ENCODE measurements around the gene EIF2AK2. TPM values are rescaled to one million over a fixed set of nuclear protein-coding genes. Genes with fewer than 3 reads are reported as not detected.

Gene EIF2AK2
- total RNA-seq, 6 experiments from 2014 or later = 10.2 to 19.0 (median 13.3) TPM

GRCh38 chr2:37149626-37150322, 7.0 kb downstream of the EIF2AK2 start:
- TF ChIP-seq CTCF (IDR thresholded peaks at IDR 0.05) (no peak), POLR2A (IDR thresholded peaks at IDR 0.05) (no peak)
- Histone ChIP-seq H3K36me3 (peaks cover 0 to 24% (median 11%) of the 10 kb centered on the region in 4 donors), H3K27ac (no peak overlapping the region), H3K4me1 (peaks cover 0 to 6% (median 3%) of the 10 kb centered on the region in 4 donors), H3K9me3 (no peaks in the 10 kb centered on the region), H3K27me3 (no peaks in the 10 kb centered on the region), H3K4me3 (no peak overlapping the region)
- intact Hi-C loops (cut with DNase I) = no loop called here
- ATAC-seq = peak in 3 of 4 donors; percentile 20 to 63 (median 31)
- DNase-seq = no peak
- 21% methylated on average over 6 of the region's 6 CpGs for WGBS (ENCODE audit: insufficient coverage, low coverage, low lambda C conversion rate, missing lambda C conversion rate)

DNA sequence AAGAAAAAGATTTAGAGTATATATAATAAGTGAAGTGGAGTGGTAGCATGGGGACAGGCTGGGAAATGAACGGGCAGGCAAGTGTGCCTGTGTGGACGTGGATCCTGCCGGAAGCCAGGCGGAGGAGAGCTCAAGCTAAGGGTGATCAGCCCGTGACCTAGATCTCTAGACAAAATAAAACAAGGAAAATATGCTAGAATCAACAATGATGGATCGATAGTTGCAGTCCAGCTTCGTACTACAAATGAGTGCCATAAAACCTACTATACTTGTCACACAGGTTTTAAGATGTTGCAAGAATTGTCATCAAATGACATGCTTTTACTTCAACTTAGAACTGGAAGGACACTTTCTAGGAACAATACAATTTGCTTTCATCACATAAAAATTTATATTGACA, 8.5 kb downstream of the EIF2AK2 start:
- peak; percentile 85 to 94 (median 88) for ATAC-seq
- Histone ChIP-seq H3K36me3 (peaks cover 0 to 38% (median 11%) of the 10 kb centered on the region in 4 donors), H3K9me3 (no peaks in the 10 kb centered on the region), H3K27ac (no peak overlapping the region), H3K4me3 (no peak overlapping the region), H3K27me3 (no peaks in the 10 kb centered on the region), H3K4me1 (peaks cover 0 to 6% (median 3%) of the 10 kb centered on the region in 4 donors)
- WGBS (ENCODE audit: insufficient coverage, low coverage, low lambda C conversion rate, missing lambda C conversion rate) = 19% methylated on average over 7 of the region's 7 CpGs
- peak in 2 of 3 donors; percentile 39 to 51 for DNase-seq
- intact Hi-C loops (cut with DNase I) = no loop called here
- TF ChIP-seq CTCF (IDR thresholded peaks at IDR 0.05) = no peak
- no peak for TF ChIP-seq POLR2A (IDR thresholded peaks at IDR 0.05)

- Histone ChIP-seq H3K4me1 (peaks cover 0 to 6% (median 3%) of the 10 kb centered on the region in 4 donors), H3K36me3 (peaks cover 0 to 40% (median 14%) of the 10 kb centered on the region in 4 donors), H3K9me3 (no peaks in the 10 kb centered on the region), H3K27ac (no peak overlapping the region), H3K27me3 (no peaks in the 10 kb centered on the region), H3K4me3 (no peak overlapping the region)
- ATAC-seq (no peak), DNase-seq (no peak)
- intact Hi-C loops (cut with DNase I) = no loop called here
- WGBS (ENCODE audit: insufficient coverage, low coverage, low lambda C conversion rate, missing lambda C conversion rate) = 100% methylated on average over 2 of the region's 2 CpGs
- TF ChIP-seq POLR2A (IDR thresholded peaks at IDR 0.05) (no peak), CTCF (IDR thresholded peaks at IDR 0.05) (no peak)
These were observed 10.7 kb downstream of the EIF2AK2 start for GRCh38 chr2:37146062-37146461.

- H3K9me3 ChIP-seq = no peaks in the 10 kb centered on the region
- WGBS (ENCODE audit: insufficient coverage, low coverage, low lambda C conversion rate, missing lambda C conversion rate) = 88% methylated on average over 1 of the region's 1 CpG
- H3K27me3 ChIP-seq = no peaks in the 10 kb centered on the region
- H3K4me3 ChIP-seq = no peak overlapping the region
- ATAC-seq (no peak), DNase-seq (no peak)
- no peak overlapping the region for H3K27ac ChIP-seq
- H3K4me1 ChIP-seq = no peaks in the 10 kb centered on the region
- peaks cover 0 to 53% (median 18%) of the 10 kb centered on the region in 4 donors for H3K36me3 ChIP-seq
- no peak for TF ChIP-seq POLR2A (IDR thresholded peaks at IDR 0.05)
- TF ChIP-seq CTCF (IDR thresholded peaks at IDR 0.05) = no peak
- intact Hi-C loops (cut with DNase I) = no loop called here
These were observed 12.8 kb downstream of the EIF2AK2 start for GRCh38 chr2:37143974-37144373.
